K562 (cell line): ENCODE results near the gene DEPDC4. TPM values are rescaled to one million over a fixed set of nuclear protein-coding genes. Genes with fewer than 3 reads are reported as not detected.

Source experiments
- C11orf30 ChIP-seq: fragments of 450-650 bp; IDR thresholded peaks from 2 replicates; pipeline ENCODE4 v1.6.1; 2016; ENCODE audit warnings: low read depth, mild to moderate bottlenecking
- CBFB ChIP-seq: sonication (generic); formaldehyde crosslinking; IDR thresholded peaks from 2 replicates; pipeline ENCODE4 v1.4.0; 2020; ENCODE audit warnings: mild to moderate bottlenecking, missing genetic modification reagents
- HMG20A ChIP-seq: fragments of 450-650 bp; formaldehyde crosslinking; conservative IDR thresholded peaks from 2 replicates; pipeline ENCODE4 v1.4.0; 2020; ENCODE audit warnings: mild to moderate bottlenecking, mixed read lengths
- MBD1 ChIP-seq: fragments of 250-450 bp; sonication (Bioruptor Pico); IDR thresholded peaks from 2 replicates; pipeline ENCODE4 v1.8.0; 2022; ENCODE audit warnings: inconsistent platforms
- NCOA2 ChIP-seq, 2 experiments: fragments of 450-650 bp; IDR thresholded peaks; 2 replicates each; pipeline ENCODE4 v1.6.1; 2018; ENCODE audit warnings: mild to moderate bottlenecking in 2 of 2, moderate library complexity in 1 of 2; ENCODE audit not compliant: partially characterized antibody in 2 of 2
- NFIX ChIP-seq: fragments of 250-450 bp; sonication (Bioruptor Pico); IDR thresholded peaks from 2 replicates; pipeline ENCODE4 v1.4.0; 2020; ENCODE audit warnings: low read depth, mild to moderate bottlenecking, moderate library complexity
- RBBP5 ChIP-seq: fragments of 200-600 bp; sonication (generic); IDR thresholded peaks from 2 replicates; pipeline ENCODE4 v1.6.1; 2012; ENCODE audit warnings: borderline replicate concordance, mild to moderate bottlenecking, low read length, control low read depth, inconsistent platforms; ENCODE audit not compliant: insufficient read depth, poor library complexity, severe bottlenecking
- SLC30A9 ChIP-seq: fragments of 250-450 bp; sonication (Bioruptor Pico); IDR thresholded peaks from 2 replicates; pipeline ENCODE4 v1.8.0; 2022; ENCODE audit warnings: mild to moderate bottlenecking, moderate library complexity
- TBL1XR1 ChIP-seq, 2 experiments: IDR thresholded peaks; 2 replicates each; pipeline ENCODE4 v1.6.1; 2012; ENCODE audit warnings: improper control_type of control experiment in 2 of 2, low read length in 2 of 2, mild to moderate bottlenecking in 1 of 2
- ZBTB49 ChIP-seq: sonication (generic); formaldehyde crosslinking; IDR thresholded peaks from 2 replicates; pipeline ENCODE4 v1.8.0; 2022; ENCODE audit warnings: missing genetic modification reagents, mild to moderate bottlenecking, borderline replicate concordance
- ZHX1 ChIP-seq: fragments of 150-350 bp; conservative IDR thresholded peaks from 2 replicates; pipeline ENCODE4 v1.6.1; 2014; ENCODE audit warnings: low read length
- ZNF395 ChIP-seq: fragments of 200-800 bp; sonication (Bioruptor generic); IDR thresholded peaks from 2 replicates; pipeline ENCODE4 v1.6.1; 2017; ENCODE audit warnings: missing genetic modification characterization, missing compliant biosample characterization
- ZNF592 ChIP-seq: fragments of 450-650 bp; IDR thresholded peaks from 2 replicates; pipeline ENCODE4 v1.6.1; 2017; ENCODE audit warnings: antibody characterized with exemption, mild to moderate bottlenecking
- polyA plus RNA-seq, 8 experiments: library from polyadenylated mRNA; depleted of rRNA in 4 of 8; stranded (reverse) in 5 of 8; unstranded in 3 of 8; fragments of >200 nt; fragmentation: Nextera tagmentation in 2 of 8; fragmentation: Illumina TruSeq in 1 of 8; extraction: Ambion mirVana in 2 of 8; extraction: Trizol in 1 of 8; gene quantifications; 2 replicates each; pipeline versions ENCODE4 v1.2.1 to v1.2.3, GENCODE V29; 2011 to 2014; ENCODE audit warnings: inconsistent platforms in 1 of 8, missing spikeins in 1 of 8
- total RNA-seq, 7 experiments: library from RNA; depleted of rRNA in 6 of 7; stranded (reverse); fragments of >200 nt in 6 of 7; fragmentation: Illumina TruSeq in 2 of 7; extraction: Trizol in 2 of 7; gene quantifications; 2 replicates each; pipeline versions ENCODE4 v1.2.1 to v1.2.3, GENCODE V29; 2011 to 2021; ENCODE audit warnings: low replicate concordance in 1 of 7

The DEPDC4 gene
- total and polyA plus RNA-seq, 9 of the 15 experiments (the other 6 are each of a cell fraction or from before 2014, with no cell fraction given), result 3.6 to 13.2 (median 7.4) TPM

- TF ChIP-seq ZNF592, result no peak
- peak; percentile 52 for TF ChIP-seq C11orf30
- 0 out of 2 replicates have a peak, but pooled peaks have one; percentile 72 for TF ChIP-seq CBFB
- no peak for TF ChIP-seq MBD1
- TF ChIP-seq ZHX1, result no peak
- 0 out of 2 replicates have a peak, but pooled peaks have one; percentile 32 for TF ChIP-seq ZNF395 (CRISPR knock-in tag)
- TF ChIP-seq NFIX, result no peak
- TF ChIP-seq ZBTB49, result no peak
- no peak for TF ChIP-seq HMG20A
- peak in 1 of 2 experiments; percentile 44; a peak in 2 of 4 replicates for TF ChIP-seq TBL1XR1 (IDR thresholded peaks at IDR 0.05; ENCODE audit: low read length in 2 of 2)
- peak; percentile 7 for TF ChIP-seq RBBP5
- no peak for TF ChIP-seq NCOA2 (IDR thresholded peaks at IDR 0.05; ENCODE audit: partially characterized antibody in 2 of 2)
- no peak for TF ChIP-seq SLC30A9 (CRISPR knock-in tag)
Observed at GRCh38 chr12:100200463-100201181, 66.3 kb downstream of the DEPDC4 start, which contains the start of gene ACTR6 (continued).
